ENCODE measurements around the gene SHTN1.

DNA sequence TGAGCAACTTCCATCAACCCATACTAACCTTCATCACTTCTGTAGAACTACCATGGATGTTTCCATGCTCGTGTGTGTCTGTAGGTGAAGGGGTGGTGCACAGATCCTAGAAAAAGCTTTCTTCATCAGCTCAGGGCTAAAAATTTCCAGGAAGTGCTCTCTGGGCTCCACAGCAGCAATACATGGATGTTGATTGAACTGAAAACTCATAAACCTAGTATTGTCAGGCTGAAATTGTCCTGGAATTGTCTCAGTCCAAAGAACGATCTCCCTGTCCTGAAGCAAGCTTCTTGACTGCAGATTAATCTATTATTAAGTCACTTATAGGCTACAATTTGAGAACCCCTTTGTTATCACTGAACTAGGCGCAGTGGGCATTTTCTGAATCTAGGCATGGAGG is 115.9 kb downstream of the SHTN1 start:
- TF ChIP-seq, protein P1, sequence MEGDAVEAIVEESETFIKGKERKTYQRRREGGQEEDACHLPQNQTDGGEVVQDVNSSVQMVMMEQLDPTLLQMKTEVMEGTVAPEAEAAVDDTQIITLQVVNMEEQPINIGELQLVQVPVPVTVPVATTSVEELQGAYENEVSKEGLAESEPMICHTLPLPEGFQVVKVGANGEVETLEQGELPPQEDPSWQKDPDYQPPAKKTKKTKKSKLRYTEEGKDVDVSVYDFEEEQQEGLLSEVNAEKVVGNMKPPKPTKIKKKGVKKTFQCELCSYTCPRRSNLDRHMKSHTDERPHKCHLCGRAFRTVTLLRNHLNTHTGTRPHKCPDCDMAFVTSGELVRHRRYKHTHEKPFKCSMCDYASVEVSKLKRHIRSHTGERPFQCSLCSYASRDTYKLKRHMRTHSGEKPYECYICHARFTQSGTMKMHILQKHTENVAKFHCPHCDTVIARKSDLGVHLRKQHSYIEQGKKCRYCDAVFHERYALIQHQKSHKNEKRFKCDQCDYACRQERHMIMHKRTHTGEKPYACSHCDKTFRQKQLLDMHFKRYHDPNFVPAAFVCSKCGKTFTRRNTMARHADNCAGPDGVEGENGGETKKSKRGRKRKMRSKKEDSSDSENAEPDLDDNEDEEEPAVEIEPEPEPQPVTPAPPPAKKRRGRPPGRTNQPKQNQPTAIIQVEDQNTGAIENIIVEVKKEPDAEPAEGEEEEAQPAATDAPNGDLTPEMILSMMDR (conservative IDR thresholded peaks at IDR 0.05 in 1 of 2, IDR thresholded peaks at IDR 0.05 in 1 of 2; ENCODE audit: low read depth in 1 of 2, low read length in 2 of 2) = no peak
- TF ChIP-seq EZH2 (IDR thresholded peaks at IDR 0.05; ENCODE audit: low read length, missing control alignments) = no peak

Measured in fibroblast of lung (primary cell).